DOHH2 (cell line): Measurements from ENCODE around the gene LRRC39.
"Not testable (repeated sequence)": the region's sequence is repeated elsewhere in the genome, so short reads cannot be mapped to it uniquely, and the experiment has no call there.

ENCODE experiments used
- CTCF ChIP-seq: fragments of 200-600 bp; sonication (generic); IDR thresholded peaks from one replicate; pipeline ENCODE4 v1.5.1; 2014; ENCODE audit warnings: antibody characterized with exemption, mild to moderate bottlenecking, low read depth, low read length; ENCODE audit not compliant: poor library complexity, severe bottlenecking
- EZH2phosphoT487 ChIP-seq: fragments of 200-600 bp; sonication (generic); IDR thresholded peaks from 2 replicates; pipeline ENCODE4 v1.6.1; 2017; ENCODE audit warnings: borderline replicate concordance, mild to moderate bottlenecking, antibody characterized with exemption, low read length, moderate library complexity, mixed read lengths

- TF ChIP-seq CTCF, EZH2phosphoT487: not testable (repeated sequence)
These were observed 24.6 kb upstream of the LRRC39 start for GRCh38 chr1:100202703-100203102.
